Thoracic aorta (tissue), 2 donors: ENCODE results near the gene PDGFRA. TPM values are rescaled to one million over a fixed set of nuclear protein-coding genes. Genes with fewer than 3 reads are reported as not detected.

ENCODE experiments used
- ATAC-seq: fragments of 150-250 bp; one replicate; pipeline ENCODE4 v1.8.0; 2017; ENCODE audit warnings: low read depth; ENCODE audit not compliant: insufficient number of reproducible peaks, low FRiP score
- DNase-seq: peaks from one replicate; pipeline ENCODE4 v3.0.0-alpha.2; 2020; ENCODE audit warnings: low spot score
- H3K27ac ChIP-seq, 2 donors: fragments of 200-600 bp; sonication (generic); 1 replicate in 1 of 2; 2 replicates in 1 of 2; pipeline ENCODE4 v1.5.1; 2016; ENCODE audit warnings: mild to moderate bottlenecking in 2 of 2, moderate library complexity in 2 of 2
- H3K27me3 ChIP-seq: fragments of 200-600 bp; sonication (generic); replicated peaks from 2 replicates; pipeline ENCODE4 v1.6.0; 2016; ENCODE audit warnings: mild to moderate bottlenecking; ENCODE audit not compliant: insufficient read depth
- H3K36me3 ChIP-seq: fragments of 200-600 bp; sonication (generic); one replicate; pipeline ENCODE4 v1.5.1; 2016
- H3K4me1 ChIP-seq, 2 donors: fragments of 200-600 bp; sonication (generic); 1 replicate in 1 of 2; 2 replicates in 1 of 2; pipeline versions ENCODE4 v1.5.1 to v1.6.0; 2016; ENCODE audit warnings: low read depth in 2 of 2, mild to moderate bottlenecking in 1 of 2; ENCODE audit not compliant: control insufficient read depth in 1 of 2
- H3K4me3 ChIP-seq: fragments of 200-600 bp; sonication (generic); 2 replicates; pipeline ENCODE4 v1.5.1; 2016; ENCODE audit warnings: mild to moderate bottlenecking
- H3K9me3 ChIP-seq: fragments of 200-600 bp; sonication (generic); 2 replicates; pipeline ENCODE4 v1.5.1; 2016
- total RNA-seq, 2 donors: library from RNA; depleted of rRNA; stranded (reverse); fragments of >200 nt; gene quantifications; one replicate each; pipeline versions ENCODE4 v1.1.0 to v1.2.3, GENCODE V29; 2016
- TF ChIP-seq, protein P1 (sequence below): fragments of 200-600 bp; sonication (generic); IDR thresholded peaks from one replicate; pipeline ENCODE4 v1.5.1; 2019; ENCODE audit warnings: antibody characterized with exemption

The PDGFRA gene
- total RNA-seq: 100 to 1,000 TPM; 133 to 268 TPM

DNA sequence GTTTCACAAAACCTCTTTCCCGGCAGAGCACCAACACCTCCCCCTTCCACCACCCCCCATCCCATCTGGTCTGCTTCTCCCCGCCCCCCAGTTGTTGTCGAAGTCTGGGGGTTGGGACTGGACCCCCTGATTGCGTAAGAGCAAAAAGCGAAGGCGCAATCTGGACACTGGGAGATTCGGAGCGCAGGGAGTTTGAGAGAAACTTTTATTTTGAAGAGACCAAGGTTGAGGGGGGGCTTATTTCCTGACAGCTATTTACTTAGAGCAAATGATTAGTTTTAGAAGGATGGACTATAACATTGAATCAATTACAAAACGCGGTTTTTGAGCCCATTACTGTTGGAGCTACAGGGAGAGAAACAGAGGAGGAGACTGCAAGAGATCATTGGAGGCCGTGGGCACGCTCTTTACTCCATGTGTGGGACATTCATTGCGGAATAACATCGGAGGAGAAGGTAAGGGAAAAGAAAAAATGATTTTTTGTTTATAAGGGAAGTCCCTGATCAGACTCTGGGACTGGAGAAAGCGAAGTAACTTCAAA is at the start of gene PDGFRA:
PDGFRA (plus strand) TSS at position 333 of the 541 bp plus-strand sequence. CDS start 29,476 bp downstream, outside the sequence.
- H3K4me3 ChIP-seq: peak within 1 kb of the TSS; percentile 91
- H3K27me3 ChIP-seq: no peaks in the 10 kb centered on the region
- TF ChIP-seq, protein P1, sequence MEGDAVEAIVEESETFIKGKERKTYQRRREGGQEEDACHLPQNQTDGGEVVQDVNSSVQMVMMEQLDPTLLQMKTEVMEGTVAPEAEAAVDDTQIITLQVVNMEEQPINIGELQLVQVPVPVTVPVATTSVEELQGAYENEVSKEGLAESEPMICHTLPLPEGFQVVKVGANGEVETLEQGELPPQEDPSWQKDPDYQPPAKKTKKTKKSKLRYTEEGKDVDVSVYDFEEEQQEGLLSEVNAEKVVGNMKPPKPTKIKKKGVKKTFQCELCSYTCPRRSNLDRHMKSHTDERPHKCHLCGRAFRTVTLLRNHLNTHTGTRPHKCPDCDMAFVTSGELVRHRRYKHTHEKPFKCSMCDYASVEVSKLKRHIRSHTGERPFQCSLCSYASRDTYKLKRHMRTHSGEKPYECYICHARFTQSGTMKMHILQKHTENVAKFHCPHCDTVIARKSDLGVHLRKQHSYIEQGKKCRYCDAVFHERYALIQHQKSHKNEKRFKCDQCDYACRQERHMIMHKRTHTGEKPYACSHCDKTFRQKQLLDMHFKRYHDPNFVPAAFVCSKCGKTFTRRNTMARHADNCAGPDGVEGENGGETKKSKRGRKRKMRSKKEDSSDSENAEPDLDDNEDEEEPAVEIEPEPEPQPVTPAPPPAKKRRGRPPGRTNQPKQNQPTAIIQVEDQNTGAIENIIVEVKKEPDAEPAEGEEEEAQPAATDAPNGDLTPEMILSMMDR: no peak
- ATAC-seq: no peak
- DNase-seq: no peak
- no peaks in the 10 kb centered on the region for H3K9me3 ChIP-seq
- H3K36me3 ChIP-seq: no peaks in the 10 kb centered on the region
- peak within 1 kb of the TSS; percentile 92 to 97 for H3K27ac ChIP-seq
- peaks cover 2 to 52% of the 10 kb centered on the region in 2 donors for H3K4me1 ChIP-seq

DNA sequence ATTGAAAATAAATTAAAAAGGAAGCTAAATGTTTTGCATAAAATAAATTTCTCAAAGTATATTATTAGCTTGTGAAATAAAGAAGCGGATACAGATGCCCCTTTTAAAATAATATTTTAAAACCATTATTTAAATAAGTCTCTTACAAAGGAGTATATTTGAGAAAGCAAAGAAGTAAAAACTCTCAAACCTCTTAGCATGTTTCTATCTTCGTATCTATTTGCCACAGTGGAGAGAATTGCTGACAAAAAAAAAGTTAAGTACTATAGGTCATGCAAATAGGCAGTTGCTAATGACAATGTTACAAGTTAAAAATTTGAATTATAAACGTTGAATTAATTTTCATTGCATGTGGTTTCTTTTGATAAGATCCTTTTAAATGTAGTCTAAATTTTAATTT is 44.5 kb upstream of the PDGFRA start:
- Histone ChIP-seq H3K36me3 (no peaks in the 10 kb centered on the region), H3K4me1 (no peaks in the 10 kb centered on the region), H3K27ac (no peak overlapping the region), H3K27me3 (no peaks in the 10 kb centered on the region), H3K9me3 (no peaks in the 10 kb centered on the region), H3K4me3 (no peak overlapping the region)
- ATAC-seq: no peak
- no peak for DNase-seq
- TF ChIP-seq, protein P1: no peak

DNA sequence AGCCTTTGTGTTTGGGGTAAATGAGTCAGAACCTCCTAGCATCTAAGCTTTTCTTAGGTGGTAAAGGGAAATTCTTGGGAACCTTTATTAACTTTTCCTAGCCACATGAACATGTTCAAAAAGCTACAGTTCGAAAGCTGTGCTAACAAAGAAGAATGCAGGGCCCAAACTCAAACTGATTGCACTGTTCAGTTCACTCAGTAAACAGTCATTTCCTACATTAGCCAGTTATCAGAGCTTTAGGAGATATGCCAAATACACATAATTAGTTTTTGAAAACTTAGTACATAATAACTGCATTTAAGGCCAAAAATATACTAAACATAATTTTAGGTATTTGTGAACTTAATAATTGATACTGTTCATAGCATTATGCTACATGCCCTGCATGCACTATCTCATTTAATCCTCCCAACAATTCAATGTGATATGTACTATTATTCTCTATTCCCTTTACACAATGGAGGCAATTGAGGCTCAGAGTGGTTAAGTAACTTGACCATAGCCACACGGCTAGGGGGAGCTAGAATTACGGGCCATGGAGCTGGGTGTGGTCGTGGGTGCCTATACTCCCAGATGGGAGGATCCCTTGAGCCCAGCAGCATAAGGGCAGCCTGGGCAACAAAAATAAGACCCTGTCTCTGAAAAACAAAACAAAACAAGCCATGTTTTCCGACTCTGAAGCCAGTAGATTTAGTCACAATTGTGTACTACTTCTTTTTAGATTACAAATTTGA is 43.9 kb upstream of the PDGFRA start:
- no peaks in the 10 kb centered on the region for H3K9me3 ChIP-seq
- DNase-seq: no peak
- no peaks in the 10 kb centered on the region for H3K27me3 ChIP-seq
- no peaks in the 10 kb centered on the region for H3K4me1 ChIP-seq
- H3K36me3 ChIP-seq: no peaks in the 10 kb centered on the region
- no peak overlapping the region for H3K27ac ChIP-seq
- no peak overlapping the region for H3K4me3 ChIP-seq
- ATAC-seq: no peak
- TF ChIP-seq, protein P1: no peak

DNA sequence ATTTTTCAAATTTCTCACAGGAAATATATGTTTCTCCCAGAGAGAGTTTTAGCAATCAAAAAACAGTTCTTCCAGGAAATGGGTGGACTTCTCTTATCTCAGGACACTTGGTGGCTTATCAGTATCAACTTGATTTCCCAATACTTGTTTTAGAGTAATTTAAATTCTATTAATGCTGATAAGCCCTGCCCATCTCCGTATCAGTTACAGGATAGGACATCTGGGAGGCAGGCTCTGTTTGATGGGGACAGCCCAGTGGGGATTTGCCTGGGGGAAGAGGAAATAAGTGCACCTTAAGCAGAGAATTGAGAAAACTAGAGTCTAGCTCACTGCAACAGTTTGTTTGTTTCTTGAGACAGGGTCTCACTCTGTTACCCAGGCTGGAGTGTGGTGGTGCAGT is 43.2 kb upstream of the PDGFRA start:
- Histone ChIP-seq H3K27me3 (no peaks in the 10 kb centered on the region), H3K27ac (no peak overlapping the region), H3K9me3 (no peaks in the 10 kb centered on the region), H3K4me3 (no peak overlapping the region), H3K36me3 (no peaks in the 10 kb centered on the region), H3K4me1 (no peaks in the 10 kb centered on the region)
- DNase-seq (no peak), ATAC-seq (no peak)
- TF ChIP-seq, protein P1: no peak

DNA sequence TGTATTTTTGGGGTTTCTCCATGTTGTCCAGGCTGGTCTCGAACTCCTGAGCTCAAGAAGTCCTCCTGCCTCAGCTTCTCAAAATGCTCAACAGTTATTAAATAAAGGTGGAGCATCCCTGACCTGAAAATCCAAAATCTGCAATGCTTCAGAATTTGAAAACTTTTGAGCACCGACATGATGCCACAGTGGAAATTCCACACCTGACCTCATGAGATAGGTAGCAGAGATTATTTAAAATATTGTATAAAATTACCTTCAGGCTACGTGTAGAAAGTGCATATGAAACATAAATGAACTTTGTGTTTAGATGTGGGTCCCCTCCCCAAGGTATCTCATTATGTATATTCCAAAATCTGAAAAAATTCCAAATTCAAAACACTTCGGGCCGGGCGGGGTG is 42.7 kb upstream of the PDGFRA start:
- TF ChIP-seq, protein P1: no peak
- Histone ChIP-seq H3K4me1 (no peaks in the 10 kb centered on the region), H3K9me3 (no peaks in the 10 kb centered on the region), H3K4me3 (no peak overlapping the region), H3K27ac (no peak overlapping the region), H3K27me3 (no peaks in the 10 kb centered on the region), H3K36me3 (no peaks in the 10 kb centered on the region)
- no peak for ATAC-seq
- DNase-seq: no peak
